ENCODE results near the gene SMYD4. TPM values are rescaled to one million over a fixed set of nuclear protein-coding genes. Genes with fewer than 3 reads are reported as not detected.

SMYD4 gene
- total and polyA plus RNA-seq, 2 donors (not counting 1 experiment from before 2014, with no cell fraction given) = 11.9 to 37.5 TPM

DNA sequence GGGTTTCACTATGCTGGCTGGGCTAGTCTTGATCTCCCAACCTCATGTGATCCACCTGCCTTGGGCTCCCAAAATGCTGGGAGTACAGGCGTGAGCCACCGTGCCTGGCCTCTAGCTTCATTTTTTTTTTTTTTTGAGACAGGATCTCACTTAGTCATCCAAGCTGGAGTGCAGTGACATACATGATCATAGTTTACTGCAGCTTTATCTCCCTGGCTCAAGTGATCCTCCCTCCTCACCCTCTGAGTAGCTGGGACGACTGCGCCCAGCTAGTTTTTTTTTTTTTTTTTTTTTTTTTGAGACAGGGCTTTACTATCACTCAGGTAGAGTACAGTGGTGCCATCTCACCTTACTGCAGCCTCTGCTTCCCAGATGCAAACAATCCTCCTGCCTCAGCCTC lies 9.8 kb upstream of the SMYD4 start:
- Histone ChIP-seq H3K27ac (ENCODE audit: low read length in 2 of 2) (no peak overlapping the region), H3K4me2 (replicated peaks; ENCODE audit: low read depth, low read length, poor library complexity, severe bottlenecking) (no peak overlapping the region), H4K20me1 (ENCODE audit: control insufficient read depth, insufficient read depth, low read length, poor library complexity, severe bottlenecking) (peaks cover 5% of the 10 kb centered on the region), H3K4me3 (ENCODE audit: control extremely low read depth in 1 of 5, extremely low read depth in 1 of 5, insufficient read depth in 1 of 5, low read depth in 2 of 5, low read length in 4 of 5) (no peak overlapping the region), H3K9ac (ENCODE audit: low read length) (no peak overlapping the region), H3K79me2 (ENCODE audit: control insufficient read depth, insufficient read depth, low read length) (peaks cover 85% of the 10 kb centered on the region), H3K27me3 (replicated peaks in 1 of 4; ENCODE audit: control extremely low read depth in 1 of 4, control insufficient read depth in 3 of 4, insufficient read depth in 4 of 4, low read length in 3 of 4) (no peaks in the 10 kb centered on the region), H3K4me1 (ENCODE audit: control insufficient read depth in 2 of 2, insufficient read depth in 2 of 2, low read length in 2 of 2) (peaks cover 0 to 7% of the 10 kb centered on the region in 2 donors), H2AFZ (ENCODE audit: insufficient read depth, low read depth, low read length, poor library complexity, severe bottlenecking) (no peak overlapping the region), H3K9me3 (ENCODE audit: control extremely low read depth in 1 of 3, control insufficient read depth in 2 of 3, insufficient read depth in 1 of 3, low read length in 2 of 3) (no peaks in the 10 kb centered on the region), H3K36me3 (replicated peaks in 1 of 2; ENCODE audit: control extremely low read depth in 1 of 2, control insufficient read depth in 1 of 2, extremely low read depth in 1 of 2, insufficient read depth in 2 of 2, low read length in 1 of 2) (peaks cover 3 to 23% of the 10 kb centered on the region in 2 experiments)
- no peak for TF ChIP-seq EZH2 (IDR thresholded peaks at IDR 0.05; ENCODE audit: borderline replicate concordance, insufficient read depth, low read depth, low read length, poor library complexity, severe bottlenecking)
- WGBS (ENCODE audit: insufficient coverage) = 92% methylated on average over 2 of the region's 4 CpGs
- intact Hi-C loops (cut with micrococcal nuclease) = no loop called here
- CTCF ChIA-PET = interaction anchor here (1.0 to 2.6 kb wide), 3 partner anchors 42 to 170 kb away, joined by 3 to 12 read pairs (median 3); no protein-coding TSS in a partner anchor
- Mint-ChIP-seq H3K9me3 (ENCODE audit: insufficient read depth) (no peaks in the 10 kb centered on the region), H3K27ac (no peak overlapping the region), H3K4me3 (no peak overlapping the region), H3K4me1 (peaks cover 13% of the 10 kb centered on the region), H3K27me3 (no peaks in the 10 kb centered on the region)
- DNase-seq (no peak), ATAC-seq (ENCODE audit: low read depth) (no peak)
- POLR2A ChIA-PET = interaction anchor here (0.6 kb wide), 1 partner anchor 31 kb away, joined by 3 read pairs; no protein-coding TSS in a partner anchor

GRCh38 chr17:1834380-1835149 lies 4.9 kb upstream of the SMYD4 start:
- Histone ChIP-seq H3K9me3 (ENCODE audit: control extremely low read depth in 1 of 3, control insufficient read depth in 2 of 3, insufficient read depth in 1 of 3, low read length in 2 of 3) (no peaks in the 10 kb centered on the region), H4K20me1 (ENCODE audit: control insufficient read depth, insufficient read depth, low read length, poor library complexity, severe bottlenecking) (peaks cover 20% of the 10 kb centered on the region), H3K27ac (ENCODE audit: low read length in 2 of 2) (peak overlapping the region; percentile 8 to 56), H3K4me3 (ENCODE audit: control extremely low read depth in 1 of 5, extremely low read depth in 1 of 5, insufficient read depth in 1 of 5, low read depth in 2 of 5, low read length in 4 of 5) (no peak overlapping the region), H3K27me3 (replicated peaks in 1 of 4; ENCODE audit: control extremely low read depth in 1 of 4, control insufficient read depth in 3 of 4, insufficient read depth in 4 of 4, low read length in 3 of 4) (no peaks in the 10 kb centered on the region), H2AFZ (ENCODE audit: insufficient read depth, low read depth, low read length, poor library complexity, severe bottlenecking) (no peak overlapping the region), H3K36me3 (replicated peaks in 1 of 2; ENCODE audit: control extremely low read depth in 1 of 2, control insufficient read depth in 1 of 2, extremely low read depth in 1 of 2, insufficient read depth in 2 of 2, low read length in 1 of 2) (peaks cover 0 to 4% of the 10 kb centered on the region in 2 experiments), H3K4me2 (replicated peaks; ENCODE audit: low read depth, low read length, poor library complexity, severe bottlenecking) (no peak overlapping the region), H3K9ac (ENCODE audit: low read length) (peak overlapping the region; percentile 20), H3K79me2 (ENCODE audit: control insufficient read depth, insufficient read depth, low read length) (peaks cover 84% of the 10 kb centered on the region), H3K4me1 (ENCODE audit: control insufficient read depth in 2 of 2, insufficient read depth in 2 of 2, low read length in 2 of 2) (peaks cover 8 to 26% of the 10 kb centered on the region in 2 donors)
- ChIA-PET CTCF (interaction anchor here (0.7 to 2.5 kb wide), 7 partner anchors 16 to 167 kb away, joined by 3 to 10 read pairs (median 3); no protein-coding TSS in a partner anchor), POLR2A (interaction anchor here (1.1 kb wide), 1 partner anchor 118 kb away, joined by 3 read pairs; no protein-coding TSS in a partner anchor)
- intact Hi-C loops (cut with micrococcal nuclease) = no loop called here
- Mint-ChIP-seq H3K4me1 (peaks cover 40% of the 10 kb centered on the region), H3K27me3 (no peaks in the 10 kb centered on the region), H3K4me3 (peak overlapping the region; percentile 2), H3K27ac (peak overlapping the region; percentile 42), H3K9me3 (ENCODE audit: insufficient read depth) (no peaks in the 10 kb centered on the region)
- peak; percentile 7 for ATAC-seq (ENCODE audit: low read depth)
- 93% methylated on average over 6 of the region's 12 CpGs for WGBS (ENCODE audit: insufficient coverage)
- TF ChIP-seq EZH2 (IDR thresholded peaks at IDR 0.05; ENCODE audit: borderline replicate concordance, insufficient read depth, low read depth, low read length, poor library complexity, severe bottlenecking) = no peak
- TF ChIP-seq, protein P1, sequence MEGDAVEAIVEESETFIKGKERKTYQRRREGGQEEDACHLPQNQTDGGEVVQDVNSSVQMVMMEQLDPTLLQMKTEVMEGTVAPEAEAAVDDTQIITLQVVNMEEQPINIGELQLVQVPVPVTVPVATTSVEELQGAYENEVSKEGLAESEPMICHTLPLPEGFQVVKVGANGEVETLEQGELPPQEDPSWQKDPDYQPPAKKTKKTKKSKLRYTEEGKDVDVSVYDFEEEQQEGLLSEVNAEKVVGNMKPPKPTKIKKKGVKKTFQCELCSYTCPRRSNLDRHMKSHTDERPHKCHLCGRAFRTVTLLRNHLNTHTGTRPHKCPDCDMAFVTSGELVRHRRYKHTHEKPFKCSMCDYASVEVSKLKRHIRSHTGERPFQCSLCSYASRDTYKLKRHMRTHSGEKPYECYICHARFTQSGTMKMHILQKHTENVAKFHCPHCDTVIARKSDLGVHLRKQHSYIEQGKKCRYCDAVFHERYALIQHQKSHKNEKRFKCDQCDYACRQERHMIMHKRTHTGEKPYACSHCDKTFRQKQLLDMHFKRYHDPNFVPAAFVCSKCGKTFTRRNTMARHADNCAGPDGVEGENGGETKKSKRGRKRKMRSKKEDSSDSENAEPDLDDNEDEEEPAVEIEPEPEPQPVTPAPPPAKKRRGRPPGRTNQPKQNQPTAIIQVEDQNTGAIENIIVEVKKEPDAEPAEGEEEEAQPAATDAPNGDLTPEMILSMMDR (IDR thresholded peaks at IDR 0.05) = no peak
- DNase-seq = peak; percentile 69

All from B cell (primary cell).